ENCODE measurements around the gene IGFLR1.
"Not testable (repeated sequence)": the region's sequence is repeated elsewhere in the genome, so short reads cannot be mapped to it uniquely, and the experiment has no call there.

IGFLR1 gene

GRCh38 chr19:35739275-35740107 lies 2.8 kb downstream of the IGFLR1 start:
- DNase-seq = no peak

- no peak for DNase-seq
Measured at GRCh38 chr19:35738887-35739229, 3.4 kb downstream of the IGFLR1 start.

DNA sequence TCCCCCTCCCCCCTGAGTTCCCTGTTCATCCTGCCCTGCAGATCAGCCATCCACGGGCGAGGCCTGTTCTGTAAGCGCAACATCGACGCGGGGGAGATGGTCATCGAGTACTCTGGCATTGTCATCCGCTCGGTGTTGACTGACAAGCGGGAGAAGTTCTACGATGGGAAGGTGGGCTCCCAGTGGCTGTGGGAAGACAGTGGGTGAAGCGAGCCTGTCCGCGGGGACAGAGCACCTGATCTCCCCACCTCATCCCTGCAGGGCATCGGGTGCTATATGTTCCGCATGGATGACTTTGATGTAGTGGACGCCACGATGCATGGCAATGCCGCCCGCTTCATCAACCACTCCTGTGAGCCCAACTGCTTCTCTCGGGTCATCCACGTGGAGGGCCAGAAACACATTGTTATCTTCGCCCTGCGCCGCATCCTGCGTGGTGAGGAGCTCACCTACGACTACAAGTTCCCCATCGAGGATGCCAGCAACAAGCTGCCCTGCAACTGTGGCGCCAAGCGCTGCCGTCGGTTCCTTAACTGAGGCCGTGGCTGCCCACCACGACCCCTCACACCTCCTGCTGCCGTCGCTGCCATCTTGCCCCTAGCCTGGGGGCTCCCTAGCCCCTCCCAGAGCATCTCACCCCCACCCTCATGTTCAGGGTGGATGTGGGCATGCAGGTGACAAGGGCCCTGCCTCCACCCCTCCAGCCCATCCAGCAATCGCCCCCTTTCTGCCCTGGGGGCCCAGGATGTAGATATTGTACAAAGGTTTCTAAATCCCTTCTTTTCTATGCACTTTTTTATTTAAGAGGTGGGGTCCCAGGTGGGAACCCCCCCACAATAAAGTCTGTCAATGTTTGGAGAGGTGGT lies 4.0 kb downstream of the IGFLR1 start:
- no peak for DNase-seq

- no peak for DNase-seq
Measured at GRCh38 chr19:35736913-35737886, 5.1 kb downstream of the IGFLR1 start.

GRCh38 chr19:35734889-35735288 lies 7.4 kb downstream of the IGFLR1 start:
- no peak for DNase-seq

GRCh38 chr19:35734273-35734672 lies 8.0 kb downstream of the IGFLR1 start:
- DNase-seq = no peak

DNA sequence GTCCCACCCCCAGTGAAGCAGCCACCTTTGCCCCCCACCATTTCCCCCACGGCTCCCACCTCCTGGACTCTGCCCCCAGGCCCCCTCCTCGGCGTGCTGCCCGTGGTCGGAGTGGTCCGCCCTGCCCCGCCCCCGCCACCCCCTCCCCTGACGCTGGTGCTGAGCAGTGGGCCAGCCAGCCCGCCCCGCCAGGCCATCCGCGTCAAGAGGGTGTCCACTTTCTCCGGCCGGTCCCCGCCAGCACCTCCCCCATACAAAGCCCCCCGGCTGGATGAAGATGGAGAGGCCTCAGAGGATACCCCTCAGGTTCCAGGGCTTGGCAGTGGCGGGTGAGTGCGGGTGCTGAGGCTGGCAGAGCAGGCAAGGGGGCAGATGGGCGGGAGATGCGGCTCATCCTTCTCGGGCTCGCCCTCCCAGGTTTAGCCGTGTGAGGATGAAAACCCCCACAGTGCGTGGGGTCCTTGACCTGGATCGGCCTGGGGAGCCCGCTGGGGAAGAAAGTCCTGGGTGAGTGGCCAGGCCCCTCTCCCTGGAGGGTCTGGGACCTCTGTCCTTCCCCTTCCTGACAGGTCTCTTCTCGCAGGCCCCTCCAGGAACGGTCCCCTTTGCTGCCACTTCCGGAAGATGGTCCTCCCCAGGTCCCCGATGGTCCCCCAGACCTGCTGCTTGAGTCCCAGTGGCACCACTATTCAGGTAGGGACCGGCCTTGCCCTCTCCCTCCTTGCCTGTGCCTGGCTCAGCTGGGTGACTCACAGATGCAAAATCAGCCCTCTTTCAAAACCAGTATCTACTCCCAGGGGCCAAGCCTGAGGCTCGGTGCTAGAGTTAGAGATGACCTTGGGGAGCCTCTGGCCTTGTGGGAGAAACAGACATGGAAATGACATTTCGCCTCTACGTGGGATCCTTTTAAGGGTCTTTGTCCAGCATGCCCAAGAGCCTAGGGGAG lies 8.8 kb downstream of the IGFLR1 start:
- no peak for DNase-seq

DNA sequence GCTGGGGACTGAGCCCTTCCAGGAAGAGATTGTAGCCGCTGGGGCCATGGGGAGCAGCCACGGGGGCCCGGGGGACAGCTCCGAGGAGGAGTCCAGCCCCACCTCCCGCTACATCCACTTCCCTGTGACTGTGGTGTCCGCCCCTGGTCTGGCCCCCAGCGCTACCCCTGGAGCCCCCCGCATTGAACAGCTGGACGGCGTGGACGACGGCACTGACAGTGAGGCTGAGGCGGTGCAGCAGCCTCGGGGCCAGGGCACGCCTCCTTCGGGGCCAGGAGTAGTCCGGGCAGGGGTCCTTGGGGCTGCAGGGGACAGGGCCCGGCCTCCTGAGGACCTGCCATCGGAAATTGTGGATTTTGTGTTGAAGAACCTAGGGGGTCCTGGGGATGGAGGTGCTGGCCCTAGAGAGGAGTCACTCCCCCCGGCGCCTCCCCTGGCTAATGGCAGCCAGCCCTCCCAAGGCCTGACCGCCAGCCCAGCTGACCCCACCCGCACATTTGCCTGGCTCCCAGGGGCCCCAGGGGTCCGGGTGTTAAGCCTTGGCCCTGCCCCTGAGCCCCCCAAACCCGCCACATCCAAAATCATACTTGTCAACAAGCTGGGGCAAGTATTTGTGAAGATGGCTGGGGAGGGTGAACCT lies 9.6 kb downstream of the IGFLR1 start:
- DNase-seq = no peak

DNA sequence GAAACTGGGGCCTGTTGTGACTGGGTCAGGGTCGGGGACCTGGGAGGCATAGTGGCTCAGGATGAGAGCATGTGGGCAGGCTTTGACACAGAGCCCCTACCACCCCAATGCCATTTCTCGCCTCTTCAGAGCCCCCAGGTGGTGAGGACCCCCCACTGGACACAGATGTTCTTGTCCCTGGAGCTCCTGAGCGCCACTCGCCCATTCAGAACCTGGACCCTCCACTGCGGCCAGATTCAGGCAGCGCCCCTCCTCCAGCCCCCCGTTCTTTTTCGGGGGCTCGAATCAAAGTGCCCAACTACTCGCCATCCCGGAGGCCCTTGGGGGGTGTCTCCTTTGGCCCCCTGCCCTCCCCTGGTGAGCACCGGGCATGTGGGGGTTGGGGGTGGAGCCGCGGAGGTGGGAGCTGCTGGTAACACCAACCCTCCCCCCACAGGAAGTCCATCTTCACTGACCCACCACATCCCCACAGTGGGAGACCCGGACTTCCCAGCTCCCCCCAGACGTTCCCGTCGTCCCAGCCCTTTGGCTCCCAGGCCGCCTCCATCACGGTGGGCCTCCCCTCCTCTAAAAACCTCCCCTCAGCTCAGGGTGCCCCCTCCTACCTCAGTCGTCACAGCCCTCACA lies 10.4 kb downstream of the IGFLR1 start:
- DNase-seq = no peak

DNA sequence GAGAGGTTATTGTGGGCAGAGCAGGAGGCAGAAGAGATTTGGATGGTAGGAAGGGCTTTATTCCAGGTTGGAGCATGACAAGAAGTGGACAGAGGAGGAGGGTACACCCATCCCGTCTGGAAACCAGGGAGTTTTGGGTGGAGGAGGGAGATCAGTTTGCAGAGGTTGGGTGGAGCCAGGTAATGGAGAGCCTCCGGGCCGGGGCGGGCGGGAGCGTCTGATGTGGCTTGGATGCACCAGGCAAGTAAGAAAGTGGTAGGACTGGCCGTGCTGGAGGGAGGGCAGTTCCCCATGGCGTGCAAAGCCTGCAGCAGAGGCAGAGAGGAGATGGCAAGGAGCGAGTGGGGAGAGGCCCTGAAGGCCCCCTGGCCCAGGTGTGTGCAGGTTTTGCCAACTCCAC lies 10.9 kb downstream of the IGFLR1 start:
- DNase-seq = no peak

- no peak for DNase-seq
Measured at GRCh38 chr19:35730326-35730725, 11.9 kb downstream of the IGFLR1 start.

GRCh38 chr19:35729763-35730162 lies 12.5 kb downstream of the IGFLR1 start:
- DNase-seq = no peak

DNA sequence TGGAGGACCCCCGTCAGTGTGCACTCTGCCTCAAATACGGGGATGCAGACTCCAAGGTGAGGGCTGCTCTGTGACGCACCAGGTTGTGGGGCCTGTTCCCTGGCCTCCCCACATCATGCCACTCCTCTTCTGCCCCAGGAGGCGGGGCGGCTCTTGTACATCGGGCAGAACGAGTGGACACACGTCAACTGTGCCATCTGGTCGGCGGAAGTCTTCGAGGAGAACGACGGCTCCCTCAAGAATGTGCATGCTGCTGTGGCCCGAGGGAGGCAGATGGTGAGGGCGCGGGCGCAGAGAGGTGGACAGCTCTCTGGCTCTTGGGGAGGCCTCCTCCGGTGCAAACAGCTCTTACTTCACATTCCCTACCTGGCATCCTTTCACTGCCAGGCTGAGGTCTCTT lies 13.2 kb downstream of the IGFLR1 start:
- DNase-seq = no peak

DNA sequence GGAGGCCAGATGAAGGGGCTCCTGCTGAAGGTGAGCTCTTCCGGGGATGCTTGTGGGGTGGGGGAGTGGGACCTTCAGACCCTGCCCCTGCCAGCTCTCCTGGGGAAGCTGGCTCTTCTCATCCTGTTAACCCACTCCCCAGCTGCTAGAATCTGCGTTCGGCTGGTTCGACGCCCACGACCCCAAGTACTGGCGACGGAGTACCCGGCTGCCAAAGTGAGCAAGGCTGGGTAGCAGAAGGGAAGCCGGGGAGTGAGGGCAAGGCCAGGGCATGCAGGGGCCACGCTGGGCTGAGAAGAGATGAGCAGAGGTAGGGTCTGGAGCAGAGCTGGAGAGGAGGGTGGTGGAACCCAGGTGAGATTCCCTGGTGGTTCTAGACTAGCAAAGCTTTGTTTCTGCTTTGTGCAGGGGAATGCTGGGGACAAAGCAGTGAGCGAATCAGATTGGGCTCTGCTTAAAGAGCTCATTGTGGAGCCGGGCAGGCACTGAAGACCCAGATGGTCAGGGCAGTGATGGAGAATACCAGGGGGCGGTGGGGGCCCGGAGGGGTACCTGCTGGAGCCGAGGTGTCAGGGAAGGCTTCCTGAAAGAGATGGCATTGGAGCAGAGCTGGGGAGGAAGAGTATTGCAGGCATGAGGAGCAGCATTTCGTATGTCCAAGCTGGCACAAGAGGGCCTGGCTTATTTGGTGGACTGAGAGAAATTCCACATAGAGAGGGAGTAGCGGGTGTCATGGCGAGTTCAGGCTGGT lies 14.1 kb downstream of the IGFLR1 start:
- no peak for DNase-seq

- no peak for DNase-seq
Measured at GRCh38 chr19:35727053-35727955, 14.9 kb downstream of the IGFLR1 start.

- no peak for DNase-seq
Measured at GRCh38 chr19:35725216-35725861, 16.9 kb downstream of the IGFLR1 start.

- no peak for DNase-seq
Measured at GRCh38 chr19:35724560-35724959, 17.7 kb downstream of the IGFLR1 start.

DNA sequence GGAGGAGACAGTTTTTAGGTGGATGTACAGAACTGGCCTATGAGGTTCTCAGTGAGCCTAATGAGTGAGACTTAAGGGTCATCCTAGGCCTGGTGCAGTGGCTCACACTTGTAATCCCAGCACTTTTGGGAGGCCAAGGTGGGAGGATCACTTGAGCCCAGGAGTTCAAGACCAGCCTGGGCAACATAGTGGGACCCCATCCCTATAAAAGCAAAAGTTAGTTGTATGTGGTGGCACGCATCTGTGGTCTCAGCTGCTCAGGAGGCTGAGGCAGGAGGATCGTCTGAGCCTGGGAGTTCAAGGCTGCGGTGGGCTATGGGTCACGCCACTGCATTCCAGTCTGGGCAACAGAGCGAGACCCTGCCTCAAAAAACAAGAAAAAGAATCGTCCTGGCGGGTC lies 18.1 kb downstream of the IGFLR1 start:
- not testable (repeated sequence) for DNase-seq
